Measurements from ENCODE around the gene ARHGEF3.
"Not testable (repeated sequence)": the region's sequence is repeated elsewhere in the genome, so short reads cannot be mapped to it uniquely, and the experiment has no call there.

ARHGEF3 gene

GRCh38 chr3:56759532-56759931 lies 42.2 kb downstream of the ARHGEF3 start:
- Histone ChIP-seq H3K9ac (ENCODE audit: insufficient read length, low read depth) (no peak overlapping the region), H3K4me3 (ENCODE audit: insufficient read length, low read depth) (no peak overlapping the region), H3K36me3 (ENCODE audit: insufficient read depth, insufficient read length, low read length) (peaks cover 2% of the 10 kb centered on the region), H3K27me3 (ENCODE audit: insufficient read depth, insufficient read length) (peaks cover 21% of the 10 kb centered on the region), H3K4me1 (ENCODE audit: insufficient read depth, insufficient read length) (no peaks in the 10 kb centered on the region), H3K9me3 (ENCODE audit: insufficient read depth, low read length) (no peaks in the 10 kb centered on the region)
- TF ChIP-seq SUZ12 (IDR thresholded peaks at IDR 0.05; ENCODE audit: extremely low read depth, insufficient read depth, insufficient read length) (no peak), ZNF274 (IDR thresholded peaks at IDR 0.05; ENCODE audit: low read depth, low read length) (no peak), YY1 (IDR thresholded peaks at IDR 0.05; ENCODE audit: insufficient read depth, insufficient read length) (no peak)
- DNase-seq (ENCODE audit: low read depth, low spot score), result no peak

- H3K27me3 ChIP-seq (ENCODE audit: insufficient read depth, insufficient read length), result peaks cover 21% of the 10 kb centered on the region
- DNase-seq (ENCODE audit: low read depth, low spot score), result no peak
- peaks cover 2% of the 10 kb centered on the region for H3K36me3 ChIP-seq (ENCODE audit: insufficient read depth, insufficient read length, low read length)
- no peak overlapping the region for H3K4me3 ChIP-seq (ENCODE audit: insufficient read length, low read depth)
- TF ChIP-seq YY1 (IDR thresholded peaks at IDR 0.05; ENCODE audit: insufficient read depth, insufficient read length), result no peak
- TF ChIP-seq SUZ12 (IDR thresholded peaks at IDR 0.05; ENCODE audit: extremely low read depth, insufficient read depth, insufficient read length), result no peak
- no peak for TF ChIP-seq ZNF274 (IDR thresholded peaks at IDR 0.05; ENCODE audit: low read depth, low read length)
- H3K4me1 ChIP-seq (ENCODE audit: insufficient read depth, insufficient read length), result no peaks in the 10 kb centered on the region
- H3K9ac ChIP-seq (ENCODE audit: insufficient read length, low read depth), result no peak overlapping the region
- H3K9me3 ChIP-seq (ENCODE audit: insufficient read depth, low read length), result no peaks in the 10 kb centered on the region
Measured at GRCh38 chr3:56758539-56758981, 43.2 kb downstream of the ARHGEF3 start.

- H3K9ac ChIP-seq (ENCODE audit: insufficient read length, low read depth); DNase-seq (ENCODE audit: low read depth, low spot score); H3K36me3 ChIP-seq (ENCODE audit: insufficient read depth, insufficient read length, low read length); H3K9me3 ChIP-seq (ENCODE audit: insufficient read depth, low read length); H3K4me1 ChIP-seq (ENCODE audit: insufficient read depth, insufficient read length); H3K4me3 ChIP-seq (ENCODE audit: insufficient read length, low read depth): not testable (repeated sequence)
- H3K27me3 ChIP-seq (ENCODE audit: insufficient read depth, insufficient read length), result peaks cover 21% of the 10 kb centered on the region
Measured at GRCh38 chr3:56758042-56758441, 43.7 kb downstream of the ARHGEF3 start.

GRCh38 chr3:56754741-56755417 lies 46.9 kb downstream of the ARHGEF3 start:
- H3K27me3 ChIP-seq (ENCODE audit: insufficient read depth, insufficient read length), result no peaks in the 10 kb centered on the region
- DNase-seq (ENCODE audit: low read depth, low spot score), result no peak
- no peaks in the 10 kb centered on the region for H3K4me1 ChIP-seq (ENCODE audit: insufficient read depth, insufficient read length)
- H3K36me3 ChIP-seq (ENCODE audit: insufficient read depth, insufficient read length, low read length), result peaks cover 9% of the 10 kb centered on the region
- peaks cover 10% of the 10 kb centered on the region for H3K9me3 ChIP-seq (ENCODE audit: insufficient read depth, low read length)
- H3K4me3 ChIP-seq (ENCODE audit: insufficient read length, low read depth), result no peak overlapping the region
- no peak for TF ChIP-seq ZNF274 (IDR thresholded peaks at IDR 0.05; ENCODE audit: low read depth, low read length)
- no peak overlapping the region for H3K9ac ChIP-seq (ENCODE audit: insufficient read length, low read depth)

- Histone ChIP-seq H3K9ac (ENCODE audit: insufficient read length, low read depth) (no peak overlapping the region), H3K9me3 (ENCODE audit: insufficient read depth, low read length) (peaks cover 25% of the 10 kb centered on the region), H3K4me3 (ENCODE audit: insufficient read length, low read depth) (no peak overlapping the region), H3K27me3 (ENCODE audit: insufficient read depth, insufficient read length) (no peaks in the 10 kb centered on the region), H3K4me1 (ENCODE audit: insufficient read depth, insufficient read length) (no peaks in the 10 kb centered on the region), H3K36me3 (ENCODE audit: insufficient read depth, insufficient read length, low read length) (peaks cover 15% of the 10 kb centered on the region)
- no peak for DNase-seq (ENCODE audit: low read depth, low spot score)
- TF ChIP-seq YY1 (IDR thresholded peaks at IDR 0.05; ENCODE audit: insufficient read depth, insufficient read length) (no peak), SUZ12 (IDR thresholded peaks at IDR 0.05; ENCODE audit: extremely low read depth, insufficient read depth, insufficient read length) (no peak), ZNF274 (IDR thresholded peaks at IDR 0.05; ENCODE audit: low read depth, low read length) (no peak)
Measured at GRCh38 chr3:56753206-56753820, 48.4 kb downstream of the ARHGEF3 start.

- Histone ChIP-seq H3K4me1 (ENCODE audit: insufficient read depth, insufficient read length) (no peaks in the 10 kb centered on the region), H3K27me3 (ENCODE audit: insufficient read depth, insufficient read length) (no peaks in the 10 kb centered on the region), H3K4me3 (ENCODE audit: insufficient read length, low read depth) (no peak overlapping the region), H3K9me3 (ENCODE audit: insufficient read depth, low read length) (peaks cover 25% of the 10 kb centered on the region), H3K9ac (ENCODE audit: insufficient read length, low read depth) (no peak overlapping the region), H3K36me3 (ENCODE audit: insufficient read depth, insufficient read length, low read length) (peaks cover 15% of the 10 kb centered on the region)
- DNase-seq (ENCODE audit: low read depth, low spot score), result no peak
- no peak for TF ChIP-seq ZNF274 (IDR thresholded peaks at IDR 0.05; ENCODE audit: low read depth, low read length)
- TF ChIP-seq SUZ12 (IDR thresholded peaks at IDR 0.05; ENCODE audit: extremely low read depth, insufficient read depth, insufficient read length), result no peak
- TF ChIP-seq YY1 (IDR thresholded peaks at IDR 0.05; ENCODE audit: insufficient read depth, insufficient read length), result no peak
Measured at GRCh38 chr3:56751056-56751707, 50.6 kb downstream of the ARHGEF3 start.

- H3K4me1 ChIP-seq (ENCODE audit: insufficient read depth, insufficient read length), result no peaks in the 10 kb centered on the region
- no peak overlapping the region for H3K9ac ChIP-seq (ENCODE audit: insufficient read length, low read depth)
- H3K9me3 ChIP-seq (ENCODE audit: insufficient read depth, low read length), result peaks cover 25% of the 10 kb centered on the region
- H3K27me3 ChIP-seq (ENCODE audit: insufficient read depth, insufficient read length), result no peaks in the 10 kb centered on the region
- no peak for DNase-seq (ENCODE audit: low read depth, low spot score)
- peaks cover 17% of the 10 kb centered on the region for H3K36me3 ChIP-seq (ENCODE audit: insufficient read depth, insufficient read length, low read length)
- TF ChIP-seq YY1 (IDR thresholded peaks at IDR 0.05; ENCODE audit: insufficient read depth, insufficient read length), result no peak
- H3K4me3 ChIP-seq (ENCODE audit: insufficient read length, low read depth), result no peak overlapping the region
Measured at GRCh38 chr3:56748663-56749231, 53.0 kb downstream of the ARHGEF3 start.

All from NT2/D1 (cell line).